Measurements from ENCODE around the gene SPCS3.
"Not testable (repeated sequence)": the region's sequence is repeated elsewhere in the genome, so short reads cannot be mapped to it uniquely, and the experiment has no call there.

- TF ChIP-seq NFRKB (IDR thresholded peaks at IDR 0.05); PKNOX1 (IDR thresholded peaks at IDR 0.05); FOXM1 (IDR thresholded peaks at IDR 0.05; ENCODE audit: borderline replicate concordance); BHLHE40 (IDR thresholded peaks at IDR 0.05; ENCODE audit: borderline replicate concordance); SP1 (IDR thresholded peaks at IDR 0.05); SUZ12 (IDR thresholded peaks at IDR 0.05); ARNT (IDR thresholded peaks at IDR 0.05): not testable (repeated sequence)
Measured at GRCh38 chr4:176279560-176279959, 40.2 kb upstream of the SPCS3 start.

Data from HEK293T (cell line).